Loucy (cell line): Measurements from ENCODE around the gene PTGDS.

Experiments
- CTCF ChIP-seq: fragments of 200-600 bp; sonication (generic); conservative IDR thresholded peaks from 2 replicates; pipeline ENCODE4 v1.5.1; 2014; ENCODE audit warnings: mild to moderate bottlenecking, antibody characterized with exemption, low read length
- EZH2phosphoT487 ChIP-seq: fragments of 200-600 bp; IDR thresholded peaks from 2 replicates; pipeline ENCODE4 v1.6.1; 2018; ENCODE audit warnings: antibody characterized with exemption, mild to moderate bottlenecking, moderate library complexity, borderline replicate concordance

DNA sequence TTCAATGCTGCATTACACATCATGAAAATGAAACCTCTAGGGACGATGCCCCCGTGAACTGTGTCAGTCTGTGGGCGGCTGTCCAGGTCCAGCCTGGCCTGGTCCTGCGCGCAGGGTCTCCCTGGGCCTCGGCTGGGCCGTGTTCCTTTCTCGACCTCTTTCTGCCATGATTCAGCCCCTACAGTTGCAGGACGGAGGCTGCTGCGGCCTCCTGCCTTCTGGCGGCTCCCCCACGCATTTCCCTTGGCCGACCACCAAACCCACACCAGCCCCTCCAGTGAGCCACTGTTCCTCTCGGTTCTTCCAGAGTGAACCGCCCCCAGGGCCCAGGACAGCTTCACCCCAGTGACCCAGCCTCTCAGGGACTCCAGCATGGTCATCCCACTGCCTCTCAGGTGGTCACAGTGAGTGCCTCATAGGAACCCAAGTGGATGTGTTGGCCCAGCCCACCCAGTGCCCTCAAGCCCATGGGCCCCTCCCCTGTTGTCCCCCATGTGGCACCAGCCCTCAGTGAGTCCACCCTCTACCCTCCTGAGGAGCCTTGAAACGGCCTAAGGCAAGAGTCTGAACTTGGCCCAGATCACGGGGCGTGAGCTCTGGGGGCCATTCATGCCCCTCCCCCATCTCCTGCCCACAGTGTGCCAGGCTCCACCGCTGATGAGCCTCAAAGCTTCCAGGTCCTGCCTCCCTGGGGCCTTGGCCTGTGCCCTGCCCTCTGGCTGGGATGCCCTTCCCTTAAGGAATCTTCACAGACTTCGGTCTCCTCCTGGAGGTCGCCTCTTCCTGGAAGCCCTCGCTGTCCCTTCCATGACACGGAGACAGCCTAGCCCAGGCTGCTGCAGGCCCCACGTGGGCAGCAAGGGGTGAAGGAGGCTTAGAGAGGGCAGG is 29.1 kb downstream of the PTGDS start:
- no peak for TF ChIP-seq CTCF
- no peak for TF ChIP-seq EZH2phosphoT487
